A673 (cell line): ENCODE measurements around the gene GLI3. TPM values are rescaled to one million over a fixed set of nuclear protein-coding genes. Genes with fewer than 3 reads are reported as not detected.

Experiments
- BruUV-seq: library from RNA; stranded (reverse); fragments of 400-500 nt; replicated peaks from 2 replicates; lab custom pipeline; 2021; lab: Mats Ljungman, UMichigan
- CTCF ChIA-PET: fragments of 300-600 bp; sonication (Branson Sonifier 250); formaldehyde crosslinking; loops from one replicate; lab custom pipeline; 2022; ENCODE audit warnings: antibody characterized with exemption; lab: Charles Lee
- POLR2A ChIA-PET: fragments of 300-600 bp; sonication (Branson Sonifier 250); formaldehyde crosslinking; loops from one replicate; lab custom pipeline; 2022; ENCODE audit warnings: antibody characterized with exemption; ENCODE audit not compliant: low non-redundant PET; lab: Charles Lee
- DNase-seq: peaks from one replicate; pipeline ENCODE4 v3.0.0-alpha.2; 2015; ENCODE audit warnings: low spot score
- H3K27ac ChIP-seq: fragments of 200-600 bp; sonication (generic); 2 replicates; pipeline ENCODE4 v1.5.1; 2016; ENCODE audit warnings: mixed run types, low read depth, mild to moderate bottlenecking, mixed read lengths, antibody characterized with exemption, low read length; ENCODE audit not compliant: poor library complexity, severe bottlenecking
- H3K27me3 ChIP-seq: fragments of 200-600 bp; sonication (generic); replicated peaks from 2 replicates; pipeline ENCODE4 v1.6.1; 2017; ENCODE audit warnings: mixed run types, low read depth, mild to moderate bottlenecking, mixed read lengths, antibody characterized with exemption, low read length; ENCODE audit not compliant: insufficient read depth, poor library complexity
- H3K36me3 ChIP-seq: fragments of 200-600 bp; sonication (generic); 2 replicates; pipeline ENCODE4 v1.6.1; 2016; ENCODE audit warnings: mixed run types, mild to moderate bottlenecking, mixed read lengths, antibody characterized with exemption, low read length; ENCODE audit not compliant: insufficient read depth, poor library complexity, severe bottlenecking
- H3K4me1 ChIP-seq: fragments of 200-600 bp; sonication (generic); 2 replicates; pipeline ENCODE4 v1.6.1; 2017; ENCODE audit warnings: mixed run types, mild to moderate bottlenecking, mixed read lengths, antibody characterized with exemption, low read length; ENCODE audit not compliant: insufficient read depth, poor library complexity, severe bottlenecking
- H3K4me3 ChIP-seq: fragments of 200-600 bp; sonication (generic); 2 replicates; pipeline ENCODE4 v1.5.1; 2016; ENCODE audit warnings: low read depth, mixed run types, mild to moderate bottlenecking, mixed read lengths, low read length; ENCODE audit not compliant: poor library complexity, severe bottlenecking
- H3K9me3 ChIP-seq: fragments of 200-600 bp; sonication (generic); 2 replicates; pipeline ENCODE4 v1.6.1; 2016; ENCODE audit warnings: mixed run types, low read depth, mild to moderate bottlenecking, mixed read lengths, antibody characterized with exemption, low read length; ENCODE audit not compliant: poor library complexity, severe bottlenecking
- EZH2 ChIP-seq: fragments of 200-600 bp; sonication (generic); IDR thresholded peaks from 2 replicates; pipeline ENCODE4 v1.6.1; 2017; ENCODE audit warnings: borderline replicate concordance, low read depth, mild to moderate bottlenecking, mixed read lengths, antibody characterized with exemption, low read length; ENCODE audit not compliant: poor library complexity, severe bottlenecking
- intact Hi-C: fragments of 100-400 bp; cut with micrococcal nuclease; formaldehyde crosslinking; loops from one replicate; pipeline ENCODE4 v1.10.0; 2022; ENCODE audit not compliant: unreplicated experiment
- total RNA-seq: library from RNA; stranded (reverse); gene quantifications from 2 replicates; pipeline ENCODE4 v1.2.3, GENCODE V29; 2021
- TF ChIP-seq, protein P1 (sequence below): fragments of 300-800, 200-600 bp; sonication (generic); conservative IDR thresholded peaks from 2 replicates; pipeline ENCODE4 v1.5.1; 2017; ENCODE audit warnings: low read depth, mild to moderate bottlenecking, antibody characterized with exemption, low read length, moderate library complexity, mixed read lengths

Gene GLI3
- total RNA-seq, 1 experiment from 2014 or later = 52.6 TPM

DNA sequence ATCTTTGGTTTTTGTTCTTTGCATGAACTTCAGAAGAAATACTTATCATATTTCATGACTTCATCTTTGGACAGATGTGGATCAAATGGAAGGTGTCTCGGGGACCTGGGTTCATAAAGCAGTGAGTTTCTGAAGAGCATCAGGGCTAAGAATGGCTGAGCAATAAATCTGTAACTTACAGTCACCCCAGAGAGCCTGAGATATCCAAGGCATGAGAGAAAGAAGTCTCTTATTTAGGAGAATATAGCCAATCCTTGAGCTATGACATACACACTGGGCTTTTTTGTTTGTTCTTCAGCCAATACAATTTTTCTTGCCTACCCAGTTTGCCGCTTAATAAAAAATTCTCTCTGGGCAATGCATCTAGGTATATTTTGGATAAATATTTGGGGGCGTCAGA, 281.6 kb downstream of the GLI3 start:
- Histone ChIP-seq H3K4me1 (peaks cover 14% of the 10 kb centered on the region), H3K9me3 (no peaks in the 10 kb centered on the region), H3K36me3 (no peaks in the 10 kb centered on the region), H3K27me3 (no peaks in the 10 kb centered on the region), H3K4me3 (no peak overlapping the region), H3K27ac (no peak overlapping the region)
- TF ChIP-seq, protein P1, sequence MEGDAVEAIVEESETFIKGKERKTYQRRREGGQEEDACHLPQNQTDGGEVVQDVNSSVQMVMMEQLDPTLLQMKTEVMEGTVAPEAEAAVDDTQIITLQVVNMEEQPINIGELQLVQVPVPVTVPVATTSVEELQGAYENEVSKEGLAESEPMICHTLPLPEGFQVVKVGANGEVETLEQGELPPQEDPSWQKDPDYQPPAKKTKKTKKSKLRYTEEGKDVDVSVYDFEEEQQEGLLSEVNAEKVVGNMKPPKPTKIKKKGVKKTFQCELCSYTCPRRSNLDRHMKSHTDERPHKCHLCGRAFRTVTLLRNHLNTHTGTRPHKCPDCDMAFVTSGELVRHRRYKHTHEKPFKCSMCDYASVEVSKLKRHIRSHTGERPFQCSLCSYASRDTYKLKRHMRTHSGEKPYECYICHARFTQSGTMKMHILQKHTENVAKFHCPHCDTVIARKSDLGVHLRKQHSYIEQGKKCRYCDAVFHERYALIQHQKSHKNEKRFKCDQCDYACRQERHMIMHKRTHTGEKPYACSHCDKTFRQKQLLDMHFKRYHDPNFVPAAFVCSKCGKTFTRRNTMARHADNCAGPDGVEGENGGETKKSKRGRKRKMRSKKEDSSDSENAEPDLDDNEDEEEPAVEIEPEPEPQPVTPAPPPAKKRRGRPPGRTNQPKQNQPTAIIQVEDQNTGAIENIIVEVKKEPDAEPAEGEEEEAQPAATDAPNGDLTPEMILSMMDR = no peak
- no peak for TF ChIP-seq EZH2
- no TSS peak for BruUV-seq
- no peak for DNase-seq
- CTCF ChIA-PET = interaction anchor here (1.5 to 2.8 kb wide), 2 partner anchors 12 to 15 kb away, joined by 9 to 15 read pairs; no protein-coding TSS in a partner anchor
- POLR2A ChIA-PET = no interaction called here
- intact Hi-C loops = no loop called here

DNA sequence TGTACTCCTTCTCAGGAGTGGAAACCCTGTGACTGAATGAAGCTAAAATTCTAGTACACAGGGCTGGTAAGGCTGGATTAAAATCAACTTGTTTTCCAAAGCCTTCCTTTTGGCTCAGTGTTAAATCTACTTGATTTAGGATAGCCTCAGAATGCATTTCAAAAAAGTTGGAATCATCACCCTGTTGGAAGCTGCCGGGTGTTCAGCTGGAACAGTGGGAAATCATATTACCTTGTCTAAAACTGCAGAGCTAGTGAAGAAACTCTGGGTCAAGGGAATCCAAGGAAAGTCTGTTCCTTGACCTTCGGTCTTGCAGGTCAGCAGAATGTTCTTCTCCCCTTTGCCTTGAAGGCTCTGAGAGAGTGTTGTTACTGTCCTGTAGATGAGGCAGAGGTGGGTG, 282.0 kb downstream of the GLI3 start:
- Histone ChIP-seq H3K27me3 (no peaks in the 10 kb centered on the region), H3K27ac (no peak overlapping the region), H3K4me3 (no peak overlapping the region), H3K36me3 (no peaks in the 10 kb centered on the region), H3K9me3 (no peaks in the 10 kb centered on the region), H3K4me1 (peaks cover 17% of the 10 kb centered on the region)
- ChIA-PET CTCF (interaction anchor here (2.8 kb wide), 1 partner anchor 12 kb away, joined by 9 read pairs; no protein-coding TSS in a partner anchor), POLR2A (no interaction called here)
- no peak for TF ChIP-seq EZH2
- TF ChIP-seq, protein P1 = no peak
- intact Hi-C loops = no loop called here
- BruUV-seq = no TSS peak
- no peak for DNase-seq

DNA sequence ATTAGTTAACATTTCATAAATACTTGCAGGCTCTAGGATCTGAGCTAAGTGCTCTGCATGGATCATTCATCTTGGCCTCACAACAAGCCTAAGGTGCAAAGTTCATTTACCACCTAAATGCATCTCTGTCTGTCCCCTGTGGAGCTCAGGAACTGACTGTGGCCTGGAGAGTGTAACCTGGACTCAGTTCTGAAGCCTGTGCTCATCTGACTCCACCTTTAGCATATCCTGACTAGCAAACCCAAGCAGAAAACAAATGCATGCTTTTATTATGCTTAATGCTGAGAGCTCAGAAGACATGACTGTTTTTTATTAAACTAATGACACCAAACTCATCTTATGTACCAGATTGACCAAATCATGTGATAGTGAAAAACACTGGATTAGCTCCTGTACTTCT, 288.5 kb downstream of the GLI3 start:
- Histone ChIP-seq H3K27ac (no peak overlapping the region), H3K27me3 (no peaks in the 10 kb centered on the region), H3K4me1 (peaks cover 7% of the 10 kb centered on the region), H3K9me3 (no peaks in the 10 kb centered on the region), H3K36me3 (no peaks in the 10 kb centered on the region), H3K4me3 (no peak overlapping the region)
- DNase-seq = no peak
- no peak for TF ChIP-seq EZH2
- TF ChIP-seq, protein P1 = no peak
- no TSS peak for BruUV-seq
- CTCF ChIA-PET = no interaction called here
- POLR2A ChIA-PET = no interaction called here
- intact Hi-C loops = loop anchor here (10.0 kb wide), 1 partner anchor 1506 kb away; no protein-coding TSS in a partner anchor
